SK-N-SH treated with all-trans-retinoic acid at 6 μM for 48 hours (cell line): Measurements from ENCODE around the gene RAI14.

Source experiments
- ATAC-seq: fragments of 200-7000 bp; cut with Tn5 transposase; 3 replicates; pipeline ENCODE4 v1.9.1; 2020; ENCODE audit warnings: mild to moderate bottlenecking, moderate library complexity
- ARNTL ChIP-seq: fragments of 450-650 bp; formaldehyde crosslinking; IDR thresholded peaks from 2 replicates; pipeline ENCODE4 v1.5.0; 2020; ENCODE audit warnings: low read depth, mild to moderate bottlenecking, moderate library complexity, borderline replicate concordance
- BACH2 ChIP-seq: fragments of 250-450 bp; sonication (Bioruptor Pico); IDR thresholded peaks from 2 replicates; pipeline ENCODE4 v1.9.0; 2021; ENCODE audit warnings: mild to moderate bottlenecking, borderline replicate concordance
- CSDC2 ChIP-seq: fragments of 250-450 bp; sonication (Bioruptor Pico); IDR thresholded peaks from 2 replicates; pipeline ENCODE4 v1.5.0; 2020; ENCODE audit warnings: mild to moderate bottlenecking, moderate library complexity
- CSRNP3 ChIP-seq: fragments of 250-450 bp; sonication (Bioruptor Pico); IDR thresholded peaks from 2 replicates; pipeline ENCODE4 v1.5.1; 2021; ENCODE audit warnings: mild to moderate bottlenecking, moderate library complexity
- ESRRG ChIP-seq: fragments of 250-450 bp; sonication (Bioruptor Pico); IDR thresholded peaks from 2 replicates; pipeline ENCODE4 v1.6.1; 2021; ENCODE audit warnings: mild to moderate bottlenecking
- GLIS3 ChIP-seq: fragments of 250-450 bp; sonication (Bioruptor Pico); IDR thresholded peaks from 2 replicates; pipeline ENCODE4 v1.5.0; 2020; ENCODE audit warnings: mild to moderate bottlenecking, moderate library complexity
- OSR1 ChIP-seq: fragments of 250-450 bp; sonication (Bioruptor Pico); IDR thresholded peaks from 2 replicates; pipeline ENCODE4 v1.8.0; 2022; ENCODE audit warnings: moderate library complexity, mild to moderate bottlenecking, inconsistent platforms
- PPARA ChIP-seq: fragments of 250-450 bp; sonication (Bioruptor Pico); IDR thresholded peaks from 2 replicates; pipeline ENCODE4 v1.5.0; 2020; ENCODE audit warnings: mild to moderate bottlenecking, borderline replicate concordance
- RARB ChIP-seq: fragments of 250-450 bp; sonication (Bioruptor Pico); IDR thresholded peaks from 2 replicates; pipeline ENCODE4 v1.8.0; 2021; ENCODE audit warnings: mild to moderate bottlenecking, moderate library complexity
- SNAI2 ChIP-seq: fragments of 250-450 bp; sonication (Bioruptor Pico); IDR thresholded peaks from 2 replicates; pipeline ENCODE4 v1.5.0; 2020; ENCODE audit warnings: mild to moderate bottlenecking, moderate library complexity
- TCF4 ChIP-seq: fragments of 250-450 bp; sonication (Bioruptor Pico); IDR thresholded peaks from 2 replicates; pipeline ENCODE4 v1.8.0; 2021; ENCODE audit warnings: mild to moderate bottlenecking, moderate library complexity, borderline replicate concordance
- TOX ChIP-seq: fragments of 250-450 bp; sonication (Bioruptor Pico); IDR thresholded peaks from 2 replicates; pipeline ENCODE4 v1.8.0; 2021; ENCODE audit warnings: mild to moderate bottlenecking, moderate library complexity, borderline replicate concordance
- ZC3H10 ChIP-seq: fragments of 250-450 bp; sonication (Bioruptor Pico); IDR thresholded peaks from 2 replicates; pipeline ENCODE4 v1.5.1; 2021; ENCODE audit warnings: mild to moderate bottlenecking, moderate library complexity
- ZFP3 ChIP-seq: fragments of 250-450 bp; sonication (Bioruptor Pico); IDR thresholded peaks from 2 replicates; pipeline ENCODE4 v1.5.0; 2020; ENCODE audit warnings: mild to moderate bottlenecking, moderate library complexity
- ZFP30 ChIP-seq: fragments of 450-650 bp; formaldehyde crosslinking; IDR thresholded peaks from 2 replicates; pipeline ENCODE4 v1.5.0; 2022; ENCODE audit warnings: mild to moderate bottlenecking, moderate library complexity
- ZNF565 ChIP-seq: fragments of 450-650 bp; formaldehyde crosslinking; conservative IDR thresholded peaks from 2 replicates; pipeline ENCODE4 v1.5.0; 2020; ENCODE audit warnings: low read depth, mild to moderate bottlenecking, moderate library complexity
- ZNF70 ChIP-seq: fragments of 450-650 bp; formaldehyde crosslinking; IDR thresholded peaks from 2 replicates; pipeline ENCODE4 v1.5.0; 2020; ENCODE audit warnings: mild to moderate bottlenecking, moderate library complexity
- TF ChIP-seq, protein P1 (sequence below): fragments of 250-450 bp; sonication (Bioruptor Pico); IDR thresholded peaks from 2 replicates; pipeline ENCODE4 v1.8.0; 2020; ENCODE audit warnings: mild to moderate bottlenecking, moderate library complexity, borderline replicate concordance
- TF ChIP-seq, protein P2 (sequence below): fragments of 250-450 bp; sonication (Bioruptor Pico); IDR thresholded peaks from 2 replicates; pipeline ENCODE4 v1.8.0; 2021; ENCODE audit warnings: low read depth, mild to moderate bottlenecking, moderate library complexity, borderline replicate concordance
- TF ChIP-seq, protein P3 (sequence below): fragments of 250-450 bp; sonication (Bioruptor Pico); IDR thresholded peaks from 2 replicates; pipeline ENCODE4 v1.5.1; 2020; ENCODE audit warnings: low read depth, mild to moderate bottlenecking, moderate library complexity
- TF ChIP-seq, protein P4 (sequence below): fragments of 250-450 bp; sonication (Bioruptor Pico); IDR thresholded peaks from 2 replicates; pipeline ENCODE4 v1.5.0; 2020; ENCODE audit warnings: mild to moderate bottlenecking, moderate library complexity

The RAI14 gene

GRCh38 chr5:34857894-34858293 lies 201.8 kb downstream of the RAI14 start:
- TF ChIP-seq ZFP3 (CRISPR knock-in tag): no peak
- no peak for TF ChIP-seq CSRNP3 (CRISPR knock-in tag)
- no peak for TF ChIP-seq GLIS3 (CRISPR knock-in tag)
- no peak for TF ChIP-seq TCF4 (CRISPR knock-in tag)
- TF ChIP-seq, protein P1, sequence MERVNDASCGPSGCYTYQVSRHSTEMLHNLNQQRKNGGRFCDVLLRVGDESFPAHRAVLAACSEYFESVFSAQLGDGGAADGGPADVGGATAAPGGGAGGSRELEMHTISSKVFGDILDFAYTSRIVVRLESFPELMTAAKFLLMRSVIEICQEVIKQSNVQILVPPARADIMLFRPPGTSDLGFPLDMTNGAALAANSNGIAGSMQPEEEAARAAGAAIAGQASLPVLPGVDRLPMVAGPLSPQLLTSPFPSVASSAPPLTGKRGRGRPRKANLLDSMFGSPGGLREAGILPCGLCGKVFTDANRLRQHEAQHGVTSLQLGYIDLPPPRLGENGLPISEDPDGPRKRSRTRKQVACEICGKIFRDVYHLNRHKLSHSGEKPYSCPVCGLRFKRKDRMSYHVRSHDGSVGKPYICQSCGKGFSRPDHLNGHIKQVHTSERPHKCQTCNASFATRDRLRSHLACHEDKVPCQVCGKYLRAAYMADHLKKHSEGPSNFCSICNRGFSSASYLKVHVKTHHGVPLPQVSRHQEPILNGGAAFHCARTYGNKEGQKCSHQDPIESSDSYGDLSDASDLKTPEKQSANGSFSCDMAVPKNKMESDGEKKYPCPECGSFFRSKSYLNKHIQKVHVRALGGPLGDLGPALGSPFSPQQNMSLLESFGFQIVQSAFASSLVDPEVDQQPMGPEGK: no peak
- TF ChIP-seq ARNTL (CRISPR knock-in tag): no peak
- TF ChIP-seq ZNF70 (CRISPR knock-in tag): no peak
- TF ChIP-seq RARB: no peak
- TF ChIP-seq ZNF565 (CRISPR knock-in tag): no peak
- TF ChIP-seq ZC3H10: no peak
- TF ChIP-seq ZFP30 (CRISPR knock-in tag): no peak
- no peak for TF ChIP-seq CSDC2 (CRISPR knock-in tag)
- TF ChIP-seq, protein P2, sequence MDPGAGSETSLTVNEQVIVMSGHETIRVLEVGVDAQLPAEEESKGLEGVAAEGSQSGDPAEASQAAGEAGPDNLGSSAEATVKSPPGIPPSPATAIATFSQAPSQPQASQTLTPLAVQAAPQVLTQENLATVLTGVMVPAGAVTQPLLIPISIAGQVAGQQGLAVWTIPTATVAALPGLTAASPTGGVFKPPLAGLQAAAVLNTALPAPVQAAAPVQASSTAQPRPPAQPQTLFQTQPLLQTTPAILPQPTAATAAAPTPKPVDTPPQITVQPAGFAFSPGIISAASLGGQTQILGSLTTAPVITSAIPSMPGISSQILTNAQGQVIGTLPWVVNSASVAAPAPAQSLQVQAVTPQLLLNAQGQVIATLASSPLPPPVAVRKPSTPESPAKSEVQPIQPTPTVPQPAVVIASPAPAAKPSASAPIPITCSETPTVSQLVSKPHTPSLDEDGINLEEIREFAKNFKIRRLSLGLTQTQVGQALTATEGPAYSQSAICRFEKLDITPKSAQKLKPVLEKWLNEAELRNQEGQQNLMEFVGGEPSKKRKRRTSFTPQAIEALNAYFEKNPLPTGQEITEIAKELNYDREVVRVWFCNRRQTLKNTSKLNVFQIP (CRISPR knock-in tag): no peak
- no peak for TF ChIP-seq ESRRG (CRISPR knock-in tag)
- TF ChIP-seq PPARA (CRISPR knock-in tag): no peak
- no peak for TF ChIP-seq TOX (CRISPR knock-in tag)
- TF ChIP-seq, protein P3, sequence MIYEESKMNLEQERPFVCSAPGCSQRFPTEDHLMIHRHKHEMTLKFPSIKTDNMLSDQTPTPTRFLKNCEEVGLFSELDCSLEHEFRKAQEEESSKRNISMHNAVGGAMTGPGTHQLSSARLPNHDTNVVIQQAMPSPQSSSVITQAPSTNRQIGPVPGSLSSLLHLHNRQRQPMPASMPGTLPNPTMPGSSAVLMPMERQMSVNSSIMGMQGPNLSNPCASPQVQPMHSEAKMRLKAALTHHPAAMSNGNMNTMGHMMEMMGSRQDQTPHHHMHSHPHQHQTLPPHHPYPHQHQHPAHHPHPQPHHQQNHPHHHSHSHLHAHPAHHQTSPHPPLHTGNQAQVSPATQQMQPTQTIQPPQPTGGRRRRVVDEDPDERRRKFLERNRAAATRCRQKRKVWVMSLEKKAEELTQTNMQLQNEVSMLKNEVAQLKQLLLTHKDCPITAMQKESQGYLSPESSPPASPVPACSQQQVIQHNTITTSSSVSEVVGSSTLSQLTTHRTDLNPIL: no peak
- TF ChIP-seq, all 23 proteins: peak for 0

GRCh38 chr5:34858790-34859189 lies 202.7 kb downstream of the RAI14 start:
- ATAC-seq: no peak
- TF ChIP-seq ARNTL (CRISPR knock-in tag): no peak
- no peak for TF ChIP-seq RARB
- no peak for TF ChIP-seq ESRRG (CRISPR knock-in tag)
- no peak for TF ChIP-seq ZNF70 (CRISPR knock-in tag)
- TF ChIP-seq ZFP3 (CRISPR knock-in tag): no peak
- no peak for TF ChIP-seq TCF4 (CRISPR knock-in tag)
- TF ChIP-seq ZFP30 (CRISPR knock-in tag): no peak
- TF ChIP-seq ZC3H10: no peak
- TF ChIP-seq, protein P2 (CRISPR knock-in tag): no peak
- TF ChIP-seq CSDC2 (CRISPR knock-in tag): no peak
- TF ChIP-seq, protein P4, sequence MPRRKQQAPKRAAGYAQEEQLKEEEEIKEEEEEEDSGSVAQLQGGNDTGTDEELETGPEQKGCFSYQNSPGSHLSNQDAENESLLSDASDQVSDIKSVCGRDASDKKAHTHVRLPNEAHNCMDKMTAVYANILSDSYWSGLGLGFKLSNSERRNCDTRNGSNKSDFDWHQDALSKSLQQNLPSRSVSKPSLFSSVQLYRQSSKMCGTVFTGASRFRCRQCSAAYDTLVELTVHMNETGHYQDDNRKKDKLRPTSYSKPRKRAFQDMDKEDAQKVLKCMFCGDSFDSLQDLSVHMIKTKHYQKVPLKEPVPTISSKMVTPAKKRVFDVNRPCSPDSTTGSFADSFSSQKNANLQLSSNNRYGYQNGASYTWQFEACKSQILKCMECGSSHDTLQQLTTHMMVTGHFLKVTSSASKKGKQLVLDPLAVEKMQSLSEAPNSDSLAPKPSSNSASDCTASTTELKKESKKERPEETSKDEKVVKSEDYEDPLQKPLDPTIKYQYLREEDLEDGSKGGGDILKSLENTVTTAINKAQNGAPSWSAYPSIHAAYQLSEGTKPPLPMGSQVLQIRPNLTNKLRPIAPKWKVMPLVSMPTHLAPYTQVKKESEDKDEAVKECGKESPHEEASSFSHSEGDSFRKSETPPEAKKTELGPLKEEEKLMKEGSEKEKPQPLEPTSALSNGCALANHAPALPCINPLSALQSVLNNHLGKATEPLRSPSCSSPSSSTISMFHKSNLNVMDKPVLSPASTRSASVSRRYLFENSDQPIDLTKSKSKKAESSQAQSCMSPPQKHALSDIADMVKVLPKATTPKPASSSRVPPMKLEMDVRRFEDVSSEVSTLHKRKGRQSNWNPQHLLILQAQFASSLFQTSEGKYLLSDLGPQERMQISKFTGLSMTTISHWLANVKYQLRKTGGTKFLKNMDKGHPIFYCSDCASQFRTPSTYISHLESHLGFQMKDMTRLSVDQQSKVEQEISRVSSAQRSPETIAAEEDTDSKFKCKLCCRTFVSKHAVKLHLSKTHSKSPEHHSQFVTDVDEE: no peak
- TF ChIP-seq, protein P1: no peak
- TF ChIP-seq PPARA (CRISPR knock-in tag): no peak
- TF ChIP-seq TOX (CRISPR knock-in tag): no peak
- no peak for TF ChIP-seq OSR1 (CRISPR knock-in tag)
- TF ChIP-seq BACH2 (CRISPR knock-in tag): no peak
- TF ChIP-seq SNAI2 (CRISPR knock-in tag): no peak

More at GRCh38 chr5:34857894-34858293, 201.8 kb downstream of the RAI14 start:
- no peak for ATAC-seq
